Hematopoietic multipotent progenitor cell treated with erythropoietin and hydrocortisone succinate and interleukin-3 and kit ligand, for 8 days (in vitro differentiated cells): ENCODE data around the gene PADI1.
A peak's percentile ranks its signal among the peaks of the same experiment; 100 is the strongest.

Experiments
- DNase-seq: peaks from one replicate; pipeline ENCODE4 v3.0.0-alpha.2; 2015

Gene PADI1

GRCh38 chr1:17183388-17184160 lies 21.4 kb upstream of the PADI1 start:
- DNase-seq = no peak

GRCh38 chr1:17184161-17184665 lies 20.7 kb upstream of the PADI1 start:
- DNase-seq = no peak

GRCh38 chr1:17184822-17185484 lies 20.0 kb upstream of the PADI1 start:
- no peak for DNase-seq

- DNase-seq = no peak
These were observed 19.5 kb upstream of the PADI1 start for GRCh38 chr1:17185485-17185860.

GRCh38 chr1:17186216-17186909 lies 18.6 kb upstream of the PADI1 start:
- DNase-seq = no peak

GRCh38 chr1:17187051-17187450 lies 17.9 kb upstream of the PADI1 start:
- no peak for DNase-seq

GRCh38 chr1:17188217-17188616 lies 16.7 kb upstream of the PADI1 start:
- DNase-seq = no peak

- no peak for DNase-seq
These were observed 15.9 kb upstream of the PADI1 start for GRCh38 chr1:17188889-17189631.

GRCh38 chr1:17189632-17189990 lies 15.3 kb upstream of the PADI1 start:
- DNase-seq = no peak

GRCh38 chr1:17190010-17190995 lies 14.6 kb upstream of the PADI1 start:
- no peak for DNase-seq

- no peak for DNase-seq
These were observed 13.0 kb upstream of the PADI1 start for GRCh38 chr1:17191990-17192242.

GRCh38 chr1:17192394-17193221 lies 12.3 kb upstream of the PADI1 start:
- peak; percentile 64 for DNase-seq

GRCh38 chr1:17193222-17194132 lies 11.5 kb upstream of the PADI1 start:
- DNase-seq = no peak

- no peak for DNase-seq
These were observed 10.8 kb upstream of the PADI1 start for GRCh38 chr1:17194133-17194475.

- DNase-seq = no peak
These were observed 10.1 kb upstream of the PADI1 start for GRCh38 chr1:17194615-17195528.

GRCh38 chr1:17195731-17196130 lies 9.2 kb upstream of the PADI1 start:
- DNase-seq = no peak

GRCh38 chr1:17196496-17197185 lies 8.3 kb upstream of the PADI1 start:
- no peak for DNase-seq

GRCh38 chr1:17197696-17198095 lies 7.2 kb upstream of the PADI1 start:
- no peak for DNase-seq
